KMS-11 (cell line): ENCODE results near the gene AHCYL2.
A peak's percentile ranks its signal among the peaks of the same experiment; 100 is the strongest.

Source experiments
- H2AFZ ChIP-seq: fragments of 200-600 bp; sonication (generic); 2 replicates; pipeline ENCODE4 v1.6.1; 2016; ENCODE audit warnings: antibody characterized with exemption, mixed run types, low read depth
- H3K27ac ChIP-seq: fragments of 200-600 bp; sonication (generic); 2 replicates; pipeline ENCODE4 v1.6.1; 2016; ENCODE audit warnings: mild to moderate bottlenecking, mixed run types
- H3K27me3 ChIP-seq: fragments of 200-600 bp; sonication (generic); 2 replicates; pipeline ENCODE4 v1.6.1; 2017; ENCODE audit warnings: mild to moderate bottlenecking, low read depth, mixed run types, moderate library complexity; ENCODE audit not compliant: insufficient read depth
- H3K36me3 ChIP-seq: fragments of 200-600 bp; sonication (generic); 2 replicates; pipeline ENCODE4 v1.6.1; 2017; ENCODE audit warnings: mild to moderate bottlenecking, mixed run types; ENCODE audit not compliant: insufficient read depth
- H3K4me1 ChIP-seq: fragments of 200-600 bp; sonication (generic); 2 replicates; pipeline ENCODE4 v1.6.1; 2016; ENCODE audit warnings: mild to moderate bottlenecking, low read depth, mixed run types; ENCODE audit not compliant: poor library complexity, severe bottlenecking
- H3K4me2 ChIP-seq: fragments of 200-600 bp; sonication (generic); 2 replicates; pipeline ENCODE4 v1.7.0; 2016; ENCODE audit warnings: mild to moderate bottlenecking, mixed run types
- H3K4me3 ChIP-seq: fragments of 200-600 bp; sonication (generic); IDR thresholded peaks from 2 replicates; pipeline ENCODE4 v1.6.1; 2017; ENCODE audit warnings: low read depth, low read length, mixed read lengths; ENCODE audit not compliant: insufficient read depth
- H3K79me2 ChIP-seq: fragments of 200-600 bp; sonication (generic); 2 replicates; pipeline ENCODE4 v1.6.1; 2016; ENCODE audit warnings: low read depth, mixed run types; ENCODE audit not compliant: insufficient read depth
- H3K9ac ChIP-seq: fragments of 200-600 bp; sonication (generic); 2 replicates; pipeline ENCODE4 v1.6.1; 2016; ENCODE audit warnings: mild to moderate bottlenecking, mixed run types
- H4K20me1 ChIP-seq: fragments of 200-600 bp; sonication (generic); 2 replicates; pipeline ENCODE4 v1.6.1; 2016; ENCODE audit warnings: mild to moderate bottlenecking, mixed run types; ENCODE audit not compliant: insufficient read depth
- CTCF ChIP-seq: fragments of 200-600 bp; sonication (generic); conservative IDR thresholded peaks from 2 replicates; pipeline ENCODE4 v1.6.1; 2017; ENCODE audit warnings: low read depth, mild to moderate bottlenecking, antibody characterized with exemption, low read length, moderate library complexity, mixed read lengths

The AHCYL2 gene

GRCh38 chr7:129240119-129240820 lies 15.4 kb downstream of the AHCYL2 start:
- Histone ChIP-seq H3K4me2 (no peak overlapping the region; the same call in 1 of the 2 replicates), H3K36me3 (no peaks in the 10 kb centered on the region), H3K4me3 (no peak overlapping the region), H4K20me1 (no peaks in the 10 kb centered on the region), H2AFZ (no peak overlapping the region), H3K79me2 (peaks cover 60% of the 10 kb centered on the region), H3K9ac (no peak overlapping the region), H3K27ac (peak overlapping the region; percentile 23; the same call in 1 of the 2 replicates), H3K4me1 (peaks cover 62% of the 10 kb centered on the region), H3K27me3 (no peaks in the 10 kb centered on the region)
- no peak for TF ChIP-seq CTCF

DNA sequence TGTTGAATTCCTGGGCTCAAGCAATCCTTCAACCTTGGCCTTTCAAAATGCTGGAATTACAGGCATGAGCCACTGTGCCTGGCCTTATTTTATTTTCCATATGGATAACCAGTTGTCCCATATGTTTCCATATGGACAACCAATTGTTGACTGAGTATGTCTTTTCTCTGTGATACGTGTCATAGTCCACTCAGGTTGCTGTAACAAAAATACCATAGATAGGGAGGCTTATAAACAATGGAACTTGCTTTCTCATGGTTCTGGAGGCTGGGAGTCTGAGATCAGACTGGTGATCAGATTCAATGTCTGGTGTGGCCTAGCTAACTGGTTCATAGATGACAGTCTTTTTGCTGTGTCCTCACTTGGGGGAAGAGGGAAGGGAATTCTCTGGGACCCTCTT lies 19.4 kb downstream of the AHCYL2 start:
- no peak for TF ChIP-seq CTCF
- H3K27me3 ChIP-seq, result no peaks in the 10 kb centered on the region
- H3K4me1 ChIP-seq, result peaks cover 32% of the 10 kb centered on the region
- H2AFZ ChIP-seq, result no peak overlapping the region
- H3K27ac ChIP-seq, result no peak overlapping the region
- no peak overlapping the region for H3K9ac ChIP-seq
- no peak overlapping the region for H3K4me2 ChIP-seq
- peaks cover 62% of the 10 kb centered on the region; the same call in 1 of the 2 replicates for H3K79me2 ChIP-seq
- H3K4me3 ChIP-seq, result no peak overlapping the region
- no peaks in the 10 kb centered on the region for H4K20me1 ChIP-seq
- no peaks in the 10 kb centered on the region for H3K36me3 ChIP-seq

GRCh38 chr7:129245533-129245932 lies 20.7 kb downstream of the AHCYL2 start:
- 0 out of 2 replicates have a peak, but pooled peaks cover 3% of the 10 kb centered on the region for H4K20me1 ChIP-seq
- H3K4me3 ChIP-seq, result no peak overlapping the region
- TF ChIP-seq CTCF, result no peak
- H3K79me2 ChIP-seq, result peaks cover 60% of the 10 kb centered on the region; the same call in 1 of the 2 replicates
- H3K4me2 ChIP-seq, result no peak overlapping the region
- no peaks in the 10 kb centered on the region for H3K27me3 ChIP-seq
- H3K36me3 ChIP-seq, result no peaks in the 10 kb centered on the region
- H3K9ac ChIP-seq, result no peak overlapping the region
- no peak overlapping the region for H3K27ac ChIP-seq
- H3K4me1 ChIP-seq, result peaks cover 19% of the 10 kb centered on the region
- no peak overlapping the region for H2AFZ ChIP-seq

GRCh38 chr7:129247087-129247486 lies 22.3 kb downstream of the AHCYL2 start:
- no peak overlapping the region for H3K4me3 ChIP-seq
- H3K4me1 ChIP-seq, result peaks cover 4% of the 10 kb centered on the region
- H3K4me2 ChIP-seq, result no peak overlapping the region
- H3K27ac ChIP-seq, result no peak overlapping the region
- no peaks in the 10 kb centered on the region for H3K27me3 ChIP-seq
- peaks cover 57% of the 10 kb centered on the region; the same call in 1 of the 2 replicates for H3K79me2 ChIP-seq
- no peak overlapping the region for H2AFZ ChIP-seq
- 0 out of 2 replicates have a peak, but pooled peaks cover 6% of the 10 kb centered on the region for H4K20me1 ChIP-seq
- no peaks in the 10 kb centered on the region for H3K36me3 ChIP-seq
- no peak overlapping the region for H3K9ac ChIP-seq
- TF ChIP-seq CTCF, result no peak
